ENCODE measurements around the gene TSPAN12. TPM values are rescaled to one million over a fixed set of nuclear protein-coding genes. Genes with fewer than 3 reads are reported as not detected.

The TSPAN12 gene
- total RNA-seq, 1 experiment from 2014 or later: 17.3 TPM

- H3K27ac Mint-ChIP-seq: peak overlapping the region; percentile 18
- ChIA-PET CTCF (no interaction called here), POLR2A (no interaction called here)
- no peak for DNase-seq (ENCODE audit: low spot score)
- H3K4me1 Mint-ChIP-seq: peaks cover 70% of the 10 kb centered on the region
- H3K36me3 Mint-ChIP-seq: peaks cover 2% of the 10 kb centered on the region; the same call in 1 of the 2 replicates
- no peaks in the 10 kb centered on the region for H3K27me3 Mint-ChIP-seq (ENCODE audit: low read depth)
- H3K4me3 Mint-ChIP-seq: no peak overlapping the region
- no peaks in the 10 kb centered on the region for H3K9me3 Mint-ChIP-seq
- ATAC-seq: peak; percentile 28; the same call in 1 of the 2 replicates
- TF ChIP-seq ETV6 (CRISPR knock-in tag; IDR thresholded peaks at IDR 0.05): no peak
- TF ChIP-seq ZNF396 (CRISPR knock-in tag; IDR thresholded peaks at IDR 0.05; ENCODE audit: borderline replicate concordance): no peak
- no peak for TF ChIP-seq ZNF263 (CRISPR knock-in tag; IDR thresholded peaks at IDR 0.05; ENCODE audit: low read depth)
- TF ChIP-seq ZNF281 (CRISPR knock-in tag; IDR thresholded peaks at IDR 0.05): no peak
- no peak for TF ChIP-seq ZNF512 (CRISPR knock-in tag; IDR thresholded peaks at IDR 0.05; ENCODE audit: borderline replicate concordance)
- TF ChIP-seq ESRRA (CRISPR knock-in tag; IDR thresholded peaks at IDR 0.05; ENCODE audit: borderline replicate concordance): no peak
- no peak for TF ChIP-seq GTF2I (CRISPR knock-in tag; conservative IDR thresholded peaks at IDR 0.05)
- no peak for TF ChIP-seq ZBTB21 (CRISPR knock-in tag; IDR thresholded peaks at IDR 0.05; ENCODE audit: borderline replicate concordance)
- no peak for TF ChIP-seq TCF7 (CRISPR knock-in tag; IDR thresholded peaks at IDR 0.05; ENCODE audit: low read depth)
- no peak for TF ChIP-seq ZNF138 (CRISPR knock-in tag; conservative IDR thresholded peaks at IDR 0.05)
- no peak for TF ChIP-seq MXD4 (CRISPR knock-in tag; IDR thresholded peaks at IDR 0.05; ENCODE audit: borderline replicate concordance)
- TF ChIP-seq SP1 (CRISPR knock-in tag; conservative IDR thresholded peaks at IDR 0.05): no peak
- no peak for TF ChIP-seq OVOL2 (CRISPR knock-in tag; IDR thresholded peaks at IDR 0.05; ENCODE audit: borderline replicate concordance)
Observed at GRCh38 chr7:120836556-120837115, 21.3 kb downstream of the TSPAN12 start.

GRCh38 chr7:120834726-120835125, 23.2 kb downstream of the TSPAN12 start:
- Mint-ChIP-seq H3K9me3 (peaks cover 17% of the 10 kb centered on the region), H3K27ac (peak overlapping the region; percentile 52), H3K27me3 (ENCODE audit: low read depth) (no peaks in the 10 kb centered on the region), H3K4me3 (no peak overlapping the region), H3K36me3 (peaks cover 19% of the 10 kb centered on the region), H3K4me1 (peaks cover 66% of the 10 kb centered on the region)
- no peak for TF ChIP-seq ATF6 (CRISPR knock-in tag; IDR thresholded peaks at IDR 0.05)
- DNase-seq (ENCODE audit: low spot score): no peak
- ChIA-PET CTCF (no interaction called here), POLR2A (interaction anchor here (0.9 kb wide), 1 partner anchor 17 kb away, joined by 3 read pairs; no protein-coding TSS in a partner anchor)
- no peak for ATAC-seq

- CTCF ChIA-PET: interaction anchor here (1.8 kb wide), 1 partner anchor 28 kb away, joined by 4 read pairs; no protein-coding TSS in a partner anchor
Observed at GRCh38 chr7:120833546-120833945, 24.4 kb downstream of the TSPAN12 start.

More at GRCh38 chr7:120833546-120833945, 24.4 kb downstream of the TSPAN12 start:
- TF ChIP-seq FOXP4 (CRISPR knock-in tag; IDR thresholded peaks at IDR 0.05) (peak; percentile 87; the same call in 1 of the 2 replicates), IRF2 (CRISPR knock-in tag; IDR thresholded peaks at IDR 0.05; ENCODE audit: borderline replicate concordance, low read depth) (no peak), ZNF671 (CRISPR knock-in tag; IDR thresholded peaks at IDR 0.05) (no peak), SOX15 (CRISPR knock-in tag; IDR thresholded peaks at IDR 0.05) (no peak), ZNF138 (CRISPR knock-in tag; conservative IDR thresholded peaks at IDR 0.05) (no peak), FOXP1 (CRISPR knock-in tag; IDR thresholded peaks at IDR 0.05; ENCODE audit: borderline replicate concordance) (no peak), GRHL2 (CRISPR knock-in tag; IDR thresholded peaks at IDR 0.05; ENCODE audit: insufficient replicate concordance, severe bottlenecking) (no peak), ZNF416 (CRISPR knock-in tag; IDR thresholded peaks at IDR 0.05) (no peak), FOXK1 (CRISPR knock-in tag; IDR thresholded peaks at IDR 0.05) (peak; percentile 80), MLX (CRISPR knock-in tag; IDR thresholded peaks at IDR 0.05) (no peak), ZNF396 (CRISPR knock-in tag; IDR thresholded peaks at IDR 0.05; ENCODE audit: borderline replicate concordance) (no peak), MXD4 (CRISPR knock-in tag; IDR thresholded peaks at IDR 0.05; ENCODE audit: borderline replicate concordance) (no peak), NFATC4 (CRISPR knock-in tag; IDR thresholded peaks at IDR 0.05) (no peak)
- DNase-seq (ENCODE audit: low spot score): no peak
- Mint-ChIP-seq H3K27me3 (ENCODE audit: low read depth) (no peaks in the 10 kb centered on the region), H3K36me3 (peaks cover 19% of the 10 kb centered on the region), H3K27ac (peak overlapping the region; percentile 89), H3K4me1 (peaks cover 58% of the 10 kb centered on the region), H3K4me3 (peak overlapping the region; percentile 38), H3K9me3 (peaks cover 17% of the 10 kb centered on the region)
- POLR2A ChIA-PET: interaction anchor here (0.9 kb wide), 1 partner anchor 18 kb away, joined by 3 read pairs; no protein-coding TSS in a partner anchor
- no peak for ATAC-seq
